ENCODE data around the gene STK40.

The STK40 gene

DNA sequence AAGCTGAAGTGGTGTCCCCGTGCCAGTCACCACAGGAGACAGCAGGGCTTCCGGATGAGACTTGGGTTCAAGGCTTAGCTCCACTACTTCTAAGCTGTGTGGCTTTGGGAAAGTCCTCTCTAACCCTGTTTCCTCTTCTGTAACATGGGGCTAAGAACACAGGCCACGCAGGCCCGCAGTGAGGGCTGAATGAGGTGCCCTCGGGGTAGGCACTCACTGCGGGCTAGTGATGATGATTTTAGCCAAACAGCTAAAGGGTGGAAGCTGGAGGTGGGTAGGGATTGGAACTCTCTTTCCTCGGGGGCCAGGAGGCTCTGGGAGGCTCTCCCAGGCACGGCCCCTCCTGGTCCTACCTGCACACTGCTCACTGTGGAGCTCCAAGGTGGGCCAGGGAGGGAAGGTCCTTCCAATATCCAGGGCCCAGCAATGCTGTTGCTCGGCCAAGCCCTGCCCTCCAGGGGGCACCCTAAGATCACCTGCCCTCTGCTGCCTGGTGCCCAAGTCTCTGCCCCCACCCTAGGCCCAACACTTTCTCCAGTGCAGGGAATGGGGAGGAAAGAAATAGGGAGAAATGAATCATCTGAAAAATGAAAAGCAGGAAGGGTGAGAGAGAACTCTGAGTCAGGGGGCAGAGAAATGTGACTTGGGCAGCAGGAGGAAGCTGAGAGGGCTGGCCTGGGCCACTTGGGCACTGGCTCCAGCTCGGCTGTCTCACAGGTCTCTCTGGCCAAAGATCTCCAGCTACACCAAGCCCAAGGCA, 43.1 kb downstream of the STK40 start:
- DNase-seq = no peak

- no peak for DNase-seq
Measured at GRCh38 chr1:36341626-36342320, 44.0 kb downstream of the STK40 start.

DNA sequence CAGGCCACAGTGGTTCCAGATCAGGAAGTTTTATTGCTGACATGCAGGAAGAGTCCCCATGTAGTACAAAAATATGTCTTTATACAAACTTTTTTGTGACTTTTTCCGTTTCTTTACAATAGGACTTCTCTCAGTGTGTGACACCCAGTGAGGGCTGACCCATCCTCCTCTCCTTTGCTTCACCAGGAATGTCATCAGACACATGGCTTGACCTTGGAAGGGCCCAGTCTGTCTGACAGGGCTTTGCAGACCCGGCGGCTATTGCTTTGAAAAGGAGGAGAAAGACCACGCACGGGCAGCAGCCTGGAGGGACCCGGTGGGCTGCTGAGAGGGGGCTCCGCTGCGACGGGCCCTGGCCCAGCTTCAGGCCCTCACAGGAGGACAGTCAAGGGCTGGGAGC, 46.1 kb downstream of the STK40 start:
- no peak for DNase-seq

DNA sequence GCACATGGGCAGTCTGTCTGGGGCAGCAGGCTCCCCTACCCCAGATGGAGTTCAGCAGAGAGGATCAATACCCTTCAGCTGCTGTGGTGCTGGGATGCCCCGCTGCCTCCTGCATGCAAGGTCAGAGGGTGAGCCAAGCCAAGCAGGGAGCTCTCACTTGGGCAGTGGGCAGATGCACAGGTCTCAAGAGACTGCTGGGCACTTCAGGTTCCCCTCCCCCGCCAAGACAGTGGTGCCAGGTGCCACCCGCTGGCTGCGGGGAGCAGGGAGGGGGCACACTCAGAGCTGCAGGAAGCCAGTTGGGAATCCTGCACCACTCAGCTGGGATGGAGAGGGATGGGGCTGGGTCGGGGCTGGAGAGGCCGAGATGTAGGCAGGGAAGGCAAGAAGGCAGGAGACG, 46.5 kb downstream of the STK40 start:
- no peak for DNase-seq

DNA sequence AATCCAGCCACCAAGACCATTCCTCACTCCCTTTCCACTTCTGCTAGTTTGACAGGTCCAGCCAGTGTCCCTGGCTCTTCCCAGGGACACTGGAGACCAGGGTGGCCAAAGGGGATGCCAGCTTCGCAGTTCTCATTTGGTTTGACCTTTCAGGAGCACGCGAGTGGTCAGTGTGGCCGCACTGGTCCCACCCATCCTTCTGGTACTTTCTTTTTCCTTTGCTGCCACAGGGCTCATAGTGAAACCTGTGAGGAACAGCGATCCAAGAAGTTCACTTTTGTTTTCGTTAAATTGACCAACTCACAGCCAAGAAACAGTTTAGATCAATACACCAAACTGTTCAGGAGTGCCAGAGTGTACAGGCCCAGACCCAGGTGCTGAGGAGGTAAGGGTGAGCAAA, 47.9 kb downstream of the STK40 start:
- no peak for DNase-seq

GRCh38 chr1:36330940-36331339, 54.8 kb downstream of the STK40 start:
- DNase-seq = no peak

DNA sequence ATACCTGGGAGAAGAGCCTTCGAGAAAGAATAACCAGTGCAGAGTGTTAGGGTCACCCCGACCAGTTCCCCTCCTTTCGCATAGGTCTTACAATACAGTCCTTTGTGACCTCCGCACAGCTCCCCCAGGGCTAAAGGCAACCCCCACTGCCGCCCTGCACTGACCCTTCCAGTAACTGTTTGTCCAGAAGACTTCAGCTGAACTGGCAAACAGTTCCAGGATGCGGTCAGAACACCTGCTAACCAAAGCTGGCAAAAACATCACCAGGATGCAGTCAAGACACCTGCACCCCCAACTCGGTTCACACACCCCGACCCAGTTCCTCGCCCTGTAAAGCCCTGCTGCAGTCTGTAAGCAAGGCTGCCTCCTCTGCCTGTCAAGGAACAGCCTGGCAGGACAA, 55.9 kb downstream of the STK40 start:
- DNase-seq = no peak

- DNase-seq = no peak
Measured at GRCh38 chr1:36328713-36329112, 57.0 kb downstream of the STK40 start.

DNA sequence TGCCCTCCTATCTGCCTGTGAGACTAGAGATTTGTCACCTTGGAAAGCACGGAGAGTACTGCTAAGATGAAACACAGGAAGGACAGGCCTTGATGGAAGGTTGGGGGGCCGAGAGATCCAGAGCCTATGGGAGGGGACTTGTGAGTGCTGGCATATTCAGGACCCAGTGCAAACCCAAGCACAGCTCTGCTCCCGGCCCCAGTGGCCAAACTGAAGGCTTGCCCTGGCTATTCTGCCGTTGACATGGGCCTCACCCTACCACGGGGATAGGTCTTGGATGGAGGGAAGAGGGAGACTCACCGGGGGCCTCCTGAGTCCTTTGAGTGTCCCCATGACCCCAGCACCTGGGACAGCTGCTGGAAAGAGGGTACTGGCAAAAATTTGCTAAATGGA, 57.6 kb downstream of the STK40 start:
- no peak for DNase-seq

DNA sequence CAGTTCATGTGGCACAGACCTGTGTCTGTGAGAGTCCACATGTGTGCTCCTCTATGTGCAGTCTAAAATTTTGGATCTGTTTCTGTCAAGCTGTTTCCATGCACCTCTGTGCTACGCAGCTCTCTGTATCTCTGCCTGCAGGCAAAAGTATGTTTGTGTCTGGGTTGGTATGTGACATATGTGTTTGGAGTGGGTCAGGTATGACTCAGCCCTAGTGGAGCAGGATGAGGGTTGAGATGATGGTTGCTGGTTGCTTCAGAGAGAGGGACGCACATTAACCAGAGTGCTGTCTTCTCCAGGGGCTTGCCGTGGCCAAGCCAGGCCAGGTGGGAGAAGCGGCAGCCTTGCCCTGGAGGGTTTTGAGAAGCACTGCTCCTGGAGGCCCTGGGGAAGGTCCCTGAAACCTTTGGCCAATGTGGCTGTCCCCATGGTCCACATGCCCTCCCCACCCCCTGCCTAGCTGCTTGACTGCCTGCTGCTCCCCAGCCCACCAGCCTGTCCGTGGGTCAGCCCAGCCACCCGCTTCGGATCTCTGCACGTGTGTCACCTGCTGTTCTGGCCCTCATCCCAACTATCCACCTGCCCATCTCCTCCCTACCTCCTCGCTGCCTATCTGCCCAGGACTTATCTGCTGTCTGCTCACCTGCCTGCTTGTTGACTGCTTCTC, 58.2 kb downstream of the STK40 start:
- DNase-seq = no peak

GRCh38 chr1:36326499-36326898, 59.2 kb downstream of the STK40 start:
- DNase-seq = no peak

- no peak for DNase-seq
Measured at GRCh38 chr1:36324353-36324703, 61.4 kb downstream of the STK40 start.

DNA sequence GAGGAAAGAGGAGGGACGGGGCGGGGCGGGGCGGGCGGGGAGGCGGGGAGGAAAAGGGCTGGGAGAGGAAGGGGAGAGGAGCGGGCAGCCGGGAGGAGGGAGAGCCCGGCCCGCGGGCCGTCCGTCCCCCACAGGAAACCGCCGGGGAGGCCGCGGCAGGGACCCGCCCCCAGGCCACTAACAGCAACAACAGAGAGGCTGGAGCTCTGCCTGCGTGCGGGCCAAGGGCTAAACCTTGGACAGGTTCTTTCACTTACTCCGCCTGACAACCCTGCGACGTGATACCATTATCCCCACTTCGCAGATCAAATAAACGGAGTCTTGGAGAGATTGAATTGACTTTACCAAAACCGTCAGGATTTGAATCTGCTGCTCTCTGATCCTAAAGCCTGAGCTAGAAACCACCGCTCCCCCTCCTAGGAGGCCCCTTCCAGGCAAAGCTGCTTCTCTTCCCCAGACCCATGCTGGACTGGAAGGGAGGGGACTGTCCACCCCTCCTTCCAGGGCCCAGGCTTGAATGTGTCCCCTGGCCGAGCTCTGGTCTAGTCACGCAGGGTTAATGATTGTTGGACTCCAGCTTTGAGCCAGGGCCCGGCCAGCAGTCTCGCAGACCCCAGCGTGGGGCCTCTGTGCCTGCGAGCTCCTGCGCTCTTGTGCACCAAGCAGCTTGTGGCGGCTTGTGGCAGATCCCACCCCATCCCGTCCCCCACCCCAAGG, 61.9 kb downstream of the STK40 start, which contains the start of gene EVA1B:
Gene EVA1B (minus strand): TSS at position 10 of the 717 bp plus-strand sequence. CDS start 608 bp downstream, outside the sequence.
- no peak for DNase-seq

DNA sequence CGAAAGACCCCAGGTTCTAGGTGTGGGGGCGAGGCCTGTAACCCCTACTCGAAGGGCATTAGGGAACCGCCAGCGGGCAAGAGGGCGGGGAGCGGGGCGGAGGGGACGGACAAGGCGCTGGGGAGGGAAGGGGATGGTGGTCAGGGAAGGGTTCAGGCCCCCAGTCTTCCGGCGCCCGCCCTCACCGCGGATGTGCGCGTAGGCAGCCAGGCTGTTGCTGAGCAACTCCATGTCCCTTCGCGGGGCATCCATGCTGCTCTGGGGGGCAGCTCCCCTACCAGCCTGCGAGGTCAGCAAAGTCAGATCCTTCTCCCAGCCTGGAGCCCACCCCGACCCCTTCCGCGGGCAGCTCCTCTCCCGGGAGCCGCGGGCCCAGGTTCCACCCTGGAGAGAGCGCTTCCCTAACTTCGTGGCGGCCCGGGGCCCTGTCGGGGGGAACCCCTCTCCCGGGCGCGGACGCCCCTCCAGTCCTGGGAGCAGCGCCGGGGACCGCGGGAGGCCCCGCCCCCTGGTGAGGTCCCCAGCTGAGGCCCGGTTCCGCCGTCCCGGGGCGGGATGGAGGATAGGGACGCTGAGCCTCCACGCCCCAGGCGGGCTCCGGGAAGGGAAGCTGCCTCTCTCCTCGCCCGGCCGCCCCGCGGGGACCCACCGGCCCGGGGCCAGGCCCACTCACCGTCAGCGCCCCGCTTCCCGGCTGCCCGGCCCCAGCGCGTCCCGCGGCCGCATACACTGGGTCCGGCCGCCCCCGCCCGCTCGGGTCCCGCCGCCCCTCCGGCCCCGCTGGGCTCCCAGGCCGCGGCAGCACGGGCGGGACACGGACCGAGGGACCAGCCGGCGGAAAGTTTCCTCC, 62.7 kb downstream of the STK40 start:
- no peak for DNase-seq

DNA sequence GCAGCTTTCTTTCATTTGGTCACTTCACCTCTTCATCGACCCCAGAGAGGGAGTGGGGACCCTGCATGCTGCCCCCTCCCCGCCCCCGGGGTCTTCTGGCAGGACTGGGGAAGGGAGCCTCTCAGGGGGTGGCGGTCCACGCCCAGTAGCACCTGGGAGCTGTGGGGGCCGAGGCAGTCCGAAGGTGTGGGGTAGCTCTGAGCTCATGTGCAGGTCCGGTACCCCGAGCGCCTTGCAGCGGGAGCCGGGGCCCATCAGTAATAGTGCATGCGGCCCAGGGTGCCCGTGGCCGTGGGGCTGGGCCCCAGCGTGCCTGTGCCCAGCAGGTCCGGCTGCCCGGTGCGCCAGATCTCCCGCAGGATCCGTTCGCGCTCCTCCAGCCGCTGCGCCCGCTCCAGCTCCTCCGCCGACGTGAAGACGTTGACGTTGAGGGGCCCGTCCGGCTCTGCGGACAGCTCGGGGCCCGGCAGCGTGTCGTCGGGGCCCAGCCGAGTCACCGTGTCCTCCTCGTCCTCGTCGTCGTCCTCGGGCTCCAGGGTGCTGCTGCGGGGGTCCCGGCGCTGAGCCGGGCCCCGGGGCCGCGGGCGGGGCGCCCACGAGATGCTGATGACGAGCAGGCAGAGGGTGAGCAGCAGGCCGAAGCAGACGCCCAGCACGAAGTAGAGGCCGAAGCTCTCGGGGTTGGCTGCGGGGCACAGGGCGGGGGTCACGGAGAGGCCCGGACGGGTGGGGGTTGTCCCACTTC, 63.5 kb downstream of the STK40 start:
- DNase-seq = no peak

DNA sequence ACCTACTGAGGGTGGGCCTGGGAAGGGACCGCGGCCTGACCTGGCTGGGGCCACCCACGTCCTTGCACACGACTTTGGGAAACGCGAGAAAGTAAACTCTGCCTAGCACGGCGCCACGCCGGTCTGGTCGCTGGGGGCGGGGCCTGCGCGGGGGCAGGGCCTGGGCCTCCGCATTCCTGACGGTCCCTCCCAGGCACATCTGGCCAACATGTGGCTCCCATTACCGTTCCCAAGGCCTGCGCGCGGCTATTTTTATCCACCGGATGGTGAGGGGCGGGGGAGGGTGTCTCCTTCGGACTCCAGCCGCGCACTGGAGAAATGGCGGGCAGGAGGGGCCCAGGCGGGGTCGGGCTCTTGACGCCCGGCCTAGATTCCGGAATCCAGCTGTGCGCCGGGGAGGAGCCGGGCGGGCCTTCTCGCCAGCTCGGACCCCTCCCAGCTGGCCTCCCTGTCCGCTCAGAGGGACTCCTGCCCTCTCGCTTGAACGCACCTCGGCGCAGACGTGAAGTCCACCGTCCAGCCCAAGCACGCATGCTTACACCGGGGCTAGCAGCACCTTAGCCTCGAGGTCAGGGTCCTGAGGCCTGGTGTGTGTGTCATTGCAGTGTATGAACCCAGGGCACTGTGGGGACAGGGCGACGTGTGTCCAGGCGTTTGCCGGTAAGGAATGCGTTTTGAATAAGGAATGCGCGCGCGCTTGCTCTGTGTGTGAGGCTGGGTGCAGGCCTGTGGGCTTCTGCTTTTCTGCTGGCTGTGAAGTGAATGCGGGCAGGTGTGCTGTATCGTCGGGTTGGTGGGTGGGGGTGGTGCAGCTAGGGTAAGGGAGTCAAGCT, 64.4 kb downstream of the STK40 start:
- no peak for DNase-seq

- no peak for DNase-seq
Measured at GRCh38 chr1:36320767-36321118, 65.0 kb downstream of the STK40 start.

- DNase-seq = no peak
Measured at GRCh38 chr1:36320291-36320761, 65.4 kb downstream of the STK40 start.

GRCh38 chr1:36309397-36309796, 76.3 kb downstream of the STK40 start:
- DNase-seq = no peak

DNA sequence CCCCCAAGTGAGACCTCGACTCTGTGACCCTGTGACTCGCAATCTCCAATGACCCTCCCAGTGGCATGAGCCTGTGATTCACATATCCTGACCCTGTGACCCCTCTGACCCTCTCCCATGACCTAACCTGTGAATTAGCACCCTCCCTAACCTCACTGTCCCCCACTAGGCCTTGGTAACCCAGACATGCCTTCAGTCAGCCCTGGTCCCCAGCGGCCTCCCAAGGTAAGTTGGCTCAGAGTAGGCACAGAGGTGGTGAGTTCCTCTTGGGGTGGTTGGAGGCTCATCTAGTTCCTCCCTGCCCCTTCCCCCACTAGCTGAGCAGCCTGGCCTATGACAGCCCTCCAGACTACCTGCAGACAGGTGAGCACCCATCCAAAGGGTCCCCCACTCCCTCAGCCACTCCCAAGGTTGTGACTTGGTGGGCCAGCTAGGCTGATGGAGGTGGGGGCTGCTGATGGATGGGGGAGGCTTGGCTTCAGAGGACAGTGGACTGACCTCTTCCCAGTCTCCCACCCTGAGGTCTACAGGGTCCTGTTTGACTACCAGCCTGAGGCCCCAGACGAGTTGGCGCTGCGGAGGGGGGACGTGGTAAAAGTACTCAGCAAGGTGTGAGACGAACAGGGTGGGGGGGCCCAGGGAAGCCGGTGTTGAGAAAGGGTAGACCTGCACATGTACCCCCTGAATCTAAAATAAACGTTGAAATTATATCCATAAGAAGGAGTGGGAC, 78.0 kb downstream of the STK40 start:
- no peak for DNase-seq

All from NCI-H1048 (cell line).